ENCODE results near the gene ADGRG6. TPM values are rescaled to one million over a fixed set of nuclear protein-coding genes. Genes with fewer than 3 reads are reported as not detected.

The ADGRG6 gene
- total RNA-seq, 1 donor from 2014 or later, result 0.39 TPM

GRCh38 chr6:142309426-142309825 is 7.6 kb downstream of the ADGRG6 start:
- Mint-ChIP-seq H3K27ac (no peak overlapping the region), H3K9me3 (no peaks in the 10 kb centered on the region), H3K27me3 (ENCODE audit: insufficient read depth, low read depth) (no peaks in the 10 kb centered on the region), H3K4me1 (peaks cover 3% of the 10 kb centered on the region), H3K4me3 (no peak overlapping the region), H3K36me3 (no peaks in the 10 kb centered on the region)
- Histone ChIP-seq H4K20me1 (ENCODE audit: low read depth) (no peaks in the 10 kb centered on the region), H3K4me3 (no peak overlapping the region), H3K36me3 (no peaks in the 10 kb centered on the region), H3K9ac (no peak overlapping the region), H3K27ac (no peak overlapping the region), H3F3A (ENCODE audit: low read depth) (no peaks in the 10 kb centered on the region), H3K79me2 (ENCODE audit: low read depth) (no peaks in the 10 kb centered on the region), H3K4me1 (no peaks in the 10 kb centered on the region), H2AFZ (replicated peaks) (no peak overlapping the region), H3K9me3 (ENCODE audit: low read depth) (no peaks in the 10 kb centered on the region), H3K4me2 (no peak overlapping the region), H3K27me3 (no peaks in the 10 kb centered on the region)
- TF ChIP-seq, protein P1, sequence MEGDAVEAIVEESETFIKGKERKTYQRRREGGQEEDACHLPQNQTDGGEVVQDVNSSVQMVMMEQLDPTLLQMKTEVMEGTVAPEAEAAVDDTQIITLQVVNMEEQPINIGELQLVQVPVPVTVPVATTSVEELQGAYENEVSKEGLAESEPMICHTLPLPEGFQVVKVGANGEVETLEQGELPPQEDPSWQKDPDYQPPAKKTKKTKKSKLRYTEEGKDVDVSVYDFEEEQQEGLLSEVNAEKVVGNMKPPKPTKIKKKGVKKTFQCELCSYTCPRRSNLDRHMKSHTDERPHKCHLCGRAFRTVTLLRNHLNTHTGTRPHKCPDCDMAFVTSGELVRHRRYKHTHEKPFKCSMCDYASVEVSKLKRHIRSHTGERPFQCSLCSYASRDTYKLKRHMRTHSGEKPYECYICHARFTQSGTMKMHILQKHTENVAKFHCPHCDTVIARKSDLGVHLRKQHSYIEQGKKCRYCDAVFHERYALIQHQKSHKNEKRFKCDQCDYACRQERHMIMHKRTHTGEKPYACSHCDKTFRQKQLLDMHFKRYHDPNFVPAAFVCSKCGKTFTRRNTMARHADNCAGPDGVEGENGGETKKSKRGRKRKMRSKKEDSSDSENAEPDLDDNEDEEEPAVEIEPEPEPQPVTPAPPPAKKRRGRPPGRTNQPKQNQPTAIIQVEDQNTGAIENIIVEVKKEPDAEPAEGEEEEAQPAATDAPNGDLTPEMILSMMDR (IDR thresholded peaks at IDR 0.05), result no peak
- TF ChIP-seq EZH2phosphoT487 (IDR thresholded peaks at IDR 0.05) (no peak), EZH2 (IDR thresholded peaks at IDR 0.05) (no peak)
- no peak for DNase-seq (ENCODE audit: low spot score)

DNA sequence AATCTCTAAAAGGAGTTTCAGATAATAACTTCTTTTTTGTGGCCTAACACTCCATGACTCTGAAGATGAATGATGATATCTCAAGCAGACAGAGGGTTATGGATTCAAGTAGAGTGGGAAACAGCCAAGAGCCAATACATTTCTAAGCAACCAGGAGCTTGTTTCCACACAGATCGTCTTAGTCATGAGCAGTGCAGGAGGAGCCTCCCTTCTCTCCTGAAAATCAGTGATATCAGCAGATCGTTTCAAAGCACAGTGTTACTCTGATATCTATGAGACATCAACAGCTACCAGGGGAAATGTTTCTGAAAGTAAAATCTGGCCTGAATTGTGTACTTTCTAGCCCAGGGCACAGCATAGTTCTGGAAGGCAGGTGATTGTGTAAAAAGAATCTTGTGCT is 11.5 kb downstream of the ADGRG6 start:
- Histone ChIP-seq H3K9ac (no peak overlapping the region), H4K20me1 (ENCODE audit: low read depth) (no peaks in the 10 kb centered on the region), H3K79me2 (ENCODE audit: low read depth) (no peaks in the 10 kb centered on the region), H3K27me3 (no peaks in the 10 kb centered on the region), H3F3A (ENCODE audit: low read depth) (peaks cover 7% of the 10 kb centered on the region), H3K4me3 (no peak overlapping the region), H3K36me3 (no peaks in the 10 kb centered on the region), H3K4me1 (no peaks in the 10 kb centered on the region), H3K9me3 (ENCODE audit: low read depth) (no peaks in the 10 kb centered on the region), H2AFZ (replicated peaks) (no peak overlapping the region), H3K4me2 (no peak overlapping the region), H3K27ac (no peak overlapping the region)
- Mint-ChIP-seq H3K4me1 (peaks cover 3% of the 10 kb centered on the region), H3K9me3 (no peaks in the 10 kb centered on the region), H3K36me3 (no peaks in the 10 kb centered on the region), H3K4me3 (no peak overlapping the region), H3K27me3 (ENCODE audit: insufficient read depth, low read depth) (no peaks in the 10 kb centered on the region), H3K27ac (no peak overlapping the region)
- TF ChIP-seq EZH2 (IDR thresholded peaks at IDR 0.05) (no peak), EZH2phosphoT487 (IDR thresholded peaks at IDR 0.05) (no peak)
- TF ChIP-seq, protein P1 (IDR thresholded peaks at IDR 0.05), result no peak
- no peak for DNase-seq (ENCODE audit: low spot score)

DNA sequence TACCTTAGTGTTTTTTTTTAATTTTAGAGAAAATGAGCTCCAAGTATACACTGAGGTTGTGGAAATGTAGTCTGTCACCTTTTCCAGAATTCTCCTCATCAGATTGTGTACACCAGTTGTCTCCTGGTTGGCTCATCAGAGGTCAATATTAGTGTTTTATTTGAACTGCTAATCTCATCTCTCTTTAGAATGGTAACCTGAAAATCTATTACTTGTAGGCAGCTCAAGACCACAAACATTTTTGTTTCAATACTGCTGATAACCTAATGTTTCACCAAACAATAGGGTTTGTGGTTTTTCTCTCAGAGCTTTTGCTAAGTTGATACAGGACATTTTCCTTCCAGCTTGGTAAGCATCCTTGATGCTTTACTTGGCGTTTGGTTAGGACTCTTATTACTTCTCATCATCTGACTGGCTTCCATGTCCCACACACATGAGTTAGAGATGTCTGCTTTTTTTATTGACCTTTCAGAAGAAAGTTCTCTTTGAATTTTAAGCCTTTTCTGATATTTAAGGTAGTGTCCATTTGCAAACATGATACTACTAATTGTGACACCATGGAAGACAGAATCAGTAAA is 15.1 kb downstream of the ADGRG6 start:
- no peaks in the 10 kb centered on the region for H3K9me3 ChIP-seq (ENCODE audit: low read depth)
- no peak overlapping the region for H3K4me3 Mint-ChIP-seq
- no peak overlapping the region for H3K27ac Mint-ChIP-seq
- H3K9ac ChIP-seq, result no peak overlapping the region
- DNase-seq (ENCODE audit: low spot score), result no peak
- H3K27me3 Mint-ChIP-seq (ENCODE audit: insufficient read depth, low read depth), result no peaks in the 10 kb centered on the region
- H3K9me3 Mint-ChIP-seq, result no peaks in the 10 kb centered on the region
- no peak overlapping the region for H3K27ac ChIP-seq
- no peak overlapping the region for H2AFZ ChIP-seq (replicated peaks)
- no peak for TF ChIP-seq EZH2 (IDR thresholded peaks at IDR 0.05)
- TF ChIP-seq, protein P1 (IDR thresholded peaks at IDR 0.05), result no peak
- H3K36me3 Mint-ChIP-seq, result no peaks in the 10 kb centered on the region
- H3K4me3 ChIP-seq, result no peak overlapping the region
- H3K79me2 ChIP-seq (ENCODE audit: low read depth), result no peaks in the 10 kb centered on the region
- H4K20me1 ChIP-seq (ENCODE audit: low read depth), result no peaks in the 10 kb centered on the region
- peaks cover 13% of the 10 kb centered on the region for H3F3A ChIP-seq (ENCODE audit: low read depth)
- H3K4me1 Mint-ChIP-seq, result peaks cover 7% of the 10 kb centered on the region
- H3K27me3 ChIP-seq, result no peaks in the 10 kb centered on the region
- no peaks in the 10 kb centered on the region for H3K4me1 ChIP-seq
- no peak overlapping the region for H3K4me2 ChIP-seq
- H3K36me3 ChIP-seq, result no peaks in the 10 kb centered on the region
